Gastroesophageal sphincter (tissue), 3 donors: ENCODE measurements around the gene ZNF764.

Experiments used
- POLR2A ChIP-seq, 2 donors: fragments of 450-650 bp; IDR thresholded peaks; one replicate each; pipeline ENCODE4 v1.6.1; 2017; ENCODE audit warnings: antibody characterized with exemption in 2 of 2, mild to moderate bottlenecking in 2 of 2, moderate library complexity in 1 of 2
- POLR2AphosphoS5 ChIP-seq: sonication (generic); formaldehyde crosslinking; IDR thresholded peaks from one replicate; pipeline ENCODE4 v1.6.1; 2017; ENCODE audit warnings: antibody characterized with exemption
- TF ChIP-seq, protein P1 (sequence below), 4 experiments: fragments of 200-600 bp in 2 of 4; fragments of 450-650 bp in 2 of 4; sonication (generic) in 1 of 4; IDR thresholded peaks; one replicate each; pipeline ENCODE4 v1.5.1; 2017 to 2019; ENCODE audit warnings: antibody characterized with exemption in 4 of 4, mild to moderate bottlenecking in 2 of 4, moderate library complexity in 2 of 4

DNA sequence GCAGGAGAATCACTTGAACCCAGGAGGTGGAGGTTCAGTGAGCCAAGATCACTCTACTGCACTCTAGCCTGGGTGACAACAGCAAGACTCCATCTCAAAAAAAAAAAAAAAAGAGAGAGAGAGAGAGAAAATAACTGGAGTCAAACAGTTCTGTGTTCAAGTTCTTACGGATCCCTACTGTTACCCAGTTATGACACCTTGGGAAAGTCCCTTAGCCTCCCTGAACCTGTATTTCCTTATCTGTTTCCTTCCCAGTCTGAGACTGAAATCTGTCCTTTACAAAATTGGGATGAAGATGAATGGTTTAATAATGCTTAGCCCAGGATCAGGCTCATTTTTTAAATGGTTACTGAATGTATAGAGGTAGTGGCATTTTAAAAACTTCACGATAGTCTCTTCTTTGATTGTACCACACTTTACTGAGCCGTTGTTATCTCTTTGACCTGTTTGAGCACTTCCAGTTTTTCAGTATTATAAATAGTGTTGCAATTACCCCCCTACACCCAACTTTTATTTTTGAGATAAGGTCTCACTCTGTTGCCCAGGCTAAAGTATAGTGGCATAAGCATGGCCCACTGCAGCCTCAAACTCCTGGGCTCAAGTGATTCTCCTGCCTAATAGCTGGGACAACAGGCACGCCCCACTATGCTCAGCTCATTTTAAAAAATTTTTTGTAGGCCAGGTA, 49.0 kb downstream of the ZNF764 start:
- TF ChIP-seq, protein P1, sequence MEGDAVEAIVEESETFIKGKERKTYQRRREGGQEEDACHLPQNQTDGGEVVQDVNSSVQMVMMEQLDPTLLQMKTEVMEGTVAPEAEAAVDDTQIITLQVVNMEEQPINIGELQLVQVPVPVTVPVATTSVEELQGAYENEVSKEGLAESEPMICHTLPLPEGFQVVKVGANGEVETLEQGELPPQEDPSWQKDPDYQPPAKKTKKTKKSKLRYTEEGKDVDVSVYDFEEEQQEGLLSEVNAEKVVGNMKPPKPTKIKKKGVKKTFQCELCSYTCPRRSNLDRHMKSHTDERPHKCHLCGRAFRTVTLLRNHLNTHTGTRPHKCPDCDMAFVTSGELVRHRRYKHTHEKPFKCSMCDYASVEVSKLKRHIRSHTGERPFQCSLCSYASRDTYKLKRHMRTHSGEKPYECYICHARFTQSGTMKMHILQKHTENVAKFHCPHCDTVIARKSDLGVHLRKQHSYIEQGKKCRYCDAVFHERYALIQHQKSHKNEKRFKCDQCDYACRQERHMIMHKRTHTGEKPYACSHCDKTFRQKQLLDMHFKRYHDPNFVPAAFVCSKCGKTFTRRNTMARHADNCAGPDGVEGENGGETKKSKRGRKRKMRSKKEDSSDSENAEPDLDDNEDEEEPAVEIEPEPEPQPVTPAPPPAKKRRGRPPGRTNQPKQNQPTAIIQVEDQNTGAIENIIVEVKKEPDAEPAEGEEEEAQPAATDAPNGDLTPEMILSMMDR (IDR thresholded peaks at IDR 0.05), result no peak
- no peak for TF ChIP-seq POLR2A (IDR thresholded peaks at IDR 0.05)
- TF ChIP-seq POLR2AphosphoS5, result no peak
